Small intestine (tissue), 7 donors: ENCODE measurements around the gene SLC18B1. TPM values are rescaled to one million over a fixed set of nuclear protein-coding genes. Genes with fewer than 3 reads are reported as not detected.

Experiments
- DNase-seq, 2 donors: peaks; one replicate each; pipeline versions ENCODE4 v3.0.0 to v3.0.0-alpha.2; 2013
- FAIRE-seq: peaks from 2 replicates; lab custom pipeline; 2012; peaks lifted over from hg19 to GRCh38; lab: Jason Lieb, UNC
- H3K27ac ChIP-seq, 3 donors: one replicate each; pipeline ENCODE4 v1.5.1; 2013; ENCODE audit warnings: low read length in 2 of 3, mild to moderate bottlenecking in 2 of 3, control low read depth in 1 of 3, inconsistent platforms in 1 of 3, low read depth in 1 of 3, moderate library complexity in 1 of 3
- H3K27me3 ChIP-seq, 3 donors: one replicate each; pipeline ENCODE4 v1.6.1; 2013; ENCODE audit warnings: low read length in 3 of 3, inconsistent platforms in 1 of 3; ENCODE audit not compliant: control insufficient read depth in 3 of 3, insufficient read depth in 3 of 3
- H3K36me3 ChIP-seq, 3 donors: one replicate each; pipeline ENCODE4 v1.6.1; 2013; ENCODE audit warnings: low read length in 3 of 3, inconsistent platforms in 1 of 3, low read depth in 1 of 3, mild to moderate bottlenecking in 1 of 3, moderate library complexity in 1 of 3; ENCODE audit not compliant: control insufficient read depth in 3 of 3, insufficient read depth in 2 of 3
- H3K4me1 ChIP-seq, 3 donors: one replicate each; pipeline ENCODE4 v1.6.1; 2013; ENCODE audit warnings: low read length in 2 of 3, inconsistent platforms in 1 of 3, low read depth in 1 of 3, mild to moderate bottlenecking in 1 of 3, moderate library complexity in 1 of 3; ENCODE audit not compliant: control insufficient read depth in 3 of 3, insufficient read depth in 2 of 3
- H3K4me3 ChIP-seq, 3 donors: one replicate each; pipeline ENCODE4 v1.5.1; 2013; ENCODE audit warnings: low read length in 3 of 3, control low read depth in 1 of 3, inconsistent platforms in 1 of 3, low read depth in 1 of 3, mild to moderate bottlenecking in 1 of 3, moderate library complexity in 1 of 3
- H3K9me3 ChIP-seq, 2 donors: one replicate each; pipeline ENCODE4 v1.6.1; 2013; ENCODE audit warnings: low read depth in 1 of 2, low read length in 1 of 2; ENCODE audit not compliant: control insufficient read depth in 2 of 2, insufficient read depth in 1 of 2
- whole genome bisulfite sequencing, 3 donors: extraction: QIAGEN DNeasy Blood & Tissue Kit; methylation state at CpG; one replicate each; pipeline ENCODE4 v1.1.7; 2013; 5-methylcytosine and 5-hydroxymethylcytosine counted together
- polyA plus RNA-seq, 4 donors: library from polyadenylated mRNA; stranded (reverse) in 3 of 4; unstranded in 1 of 4; fragments of 200-250 nt in 3 of 4; fragments of 120-200 nt in 1 of 4; gene quantifications; one replicate each; pipeline versions ENCODE4 v1.2.1 to v1.2.3, GENCODE V29; 2013
- donor health status: healthy with polysubstance abuse.
- donor health status: control.
- donor health status: control.
- donor health status: Bipolar disorder and iron deficiency.
- donor health status: healthy.

SLC18B1 gene
- polyA plus RNA-seq, 4 donors = 6.2 to 23.0 (median 15.0) TPM

- DNase-seq (peak in 1 of 2 donors; percentile 10), FAIRE-seq (no peak)
- no peak overlapping the region for H3K27ac ChIP-seq
- H3K36me3 ChIP-seq = no peaks in the 10 kb centered on the region
- H3K9me3 ChIP-seq = no peaks in the 10 kb centered on the region
- no peak overlapping the region for H3K4me3 ChIP-seq
- H3K4me1 ChIP-seq = no peaks in the 10 kb centered on the region
- no peaks in the 10 kb centered on the region for H3K27me3 ChIP-seq
These were observed 34.1 kb downstream of the SLC18B1 start for GRCh38 chr6:132764370-132764769.

GRCh38 chr6:132763269-132763668 is 35.2 kb downstream of the SLC18B1 start:
- DNase-seq (peak; percentile 17 to 18), FAIRE-seq (no peak)
- WGBS, 3 donors = 37 to 83% (median 63%) methylated on average over 2 of the region's 2 CpGs
- Histone ChIP-seq H3K27me3 (no peaks in the 10 kb centered on the region), H3K9me3 (no peaks in the 10 kb centered on the region), H3K27ac (no peak overlapping the region), H3K4me1 (no peaks in the 10 kb centered on the region), H3K36me3 (no peaks in the 10 kb centered on the region), H3K4me3 (no peak overlapping the region)

- Histone ChIP-seq H3K4me3 (no peak overlapping the region), H3K9me3 (no peaks in the 10 kb centered on the region), H3K27me3 (no peaks in the 10 kb centered on the region), H3K36me3 (no peaks in the 10 kb centered on the region), H3K4me1 (no peaks in the 10 kb centered on the region), H3K27ac (no peak overlapping the region)
- 90 to 96% (median 90%) methylated on average over 3 of the region's 3 CpGs for WGBS, 3 donors
- DNase-seq = no peak
- FAIRE-seq = no peak
These were observed 38.2 kb downstream of the SLC18B1 start for GRCh38 chr6:132760256-132760655.

GRCh38 chr6:132758689-132759088 is 39.7 kb downstream of the SLC18B1 start:
- H3K36me3 ChIP-seq = no peaks in the 10 kb centered on the region
- no peak for FAIRE-seq
- no peaks in the 10 kb centered on the region for H3K9me3 ChIP-seq
- no peak overlapping the region for H3K27ac ChIP-seq
- no peaks in the 10 kb centered on the region for H3K4me1 ChIP-seq
- 95 to 98% (median 95%) methylated on average over 2 of the region's 2 CpGs for whole genome bisulfite sequencing, 3 donors
- no peak overlapping the region for H3K4me3 ChIP-seq
- DNase-seq = no peak
- no peaks in the 10 kb centered on the region for H3K27me3 ChIP-seq

GRCh38 chr6:132752255-132752654 is 46.2 kb downstream of the SLC18B1 start:
- Histone ChIP-seq H3K4me1 (peaks cover 0 to 6% (median 0%) of the 10 kb centered on the region in 3 donors), H3K9me3 (no peaks in the 10 kb centered on the region), H3K4me3 (no peak overlapping the region), H3K27ac (no peak overlapping the region), H3K36me3 (no peaks in the 10 kb centered on the region), H3K27me3 (no peaks in the 10 kb centered on the region)
- DNase-seq = no peak
- no peak for FAIRE-seq
- 82 to 94% (median 84%) methylated on average over 1 of the region's 1 CpG for WGBS, 3 donors

- H3K27me3 ChIP-seq = no peaks in the 10 kb centered on the region
- no peak for FAIRE-seq
- no peak overlapping the region for H3K27ac ChIP-seq
- H3K4me1 ChIP-seq = peaks cover 0 to 6% (median 0%) of the 10 kb centered on the region in 3 donors
- no peaks in the 10 kb centered on the region for H3K36me3 ChIP-seq
- WGBS, 3 donors = 81 to 100% (median 100%) methylated on average over 1 of the region's 1 CpG
- H3K4me3 ChIP-seq = no peak overlapping the region
- no peaks in the 10 kb centered on the region for H3K9me3 ChIP-seq
- DNase-seq = no peak
These were observed 46.6 kb downstream of the SLC18B1 start for GRCh38 chr6:132751828-132752227.

- 81 to 86% (median 83%) methylated on average over 4 of the region's 4 CpGs for WGBS, 3 donors
- Histone ChIP-seq H3K36me3 (no peaks in the 10 kb centered on the region), H3K27me3 (no peaks in the 10 kb centered on the region), H3K9me3 (no peaks in the 10 kb centered on the region), H3K27ac (no peak overlapping the region), H3K4me3 (no peak overlapping the region), H3K4me1 (peaks cover 0 to 6% (median 0%) of the 10 kb centered on the region in 3 donors)
- FAIRE-seq = no peak
- DNase-seq = no peak
These were observed 47.1 kb downstream of the SLC18B1 start for GRCh38 chr6:132751306-132751705.

GRCh38 chr6:132750455-132751248 is 47.8 kb downstream of the SLC18B1 start:
- DNase-seq = peak in 1 of 2 donors; percentile 25
- H3K4me3 ChIP-seq = no peak overlapping the region
- no peak for FAIRE-seq
- H3K27me3 ChIP-seq = no peaks in the 10 kb centered on the region
- H3K4me1 ChIP-seq = peaks cover 0 to 6% (median 0%) of the 10 kb centered on the region in 3 donors
- 25 to 58% (median 25%) methylated on average over 8 of the region's 8 CpGs for WGBS, 3 donors
- no peaks in the 10 kb centered on the region for H3K9me3 ChIP-seq
- H3K36me3 ChIP-seq = no peaks in the 10 kb centered on the region
- H3K27ac ChIP-seq = no peak overlapping the region
